Ramos (cell line): Measurements from ENCODE around the gene TOLLIP.
"Not testable (repeated sequence)": the region's sequence is repeated elsewhere in the genome, so short reads cannot be mapped to it uniquely, and the experiment has no call there.

Experiments
- in situ Hi-C: fragments of 300-500 bp; cut with MboI; formaldehyde crosslinking; loops from one replicate; pipeline ENCODE4 v1.14.3; 2022; ENCODE audit warnings: low sequenced_read_pairs; ENCODE audit not compliant: unreplicated experiment

The TOLLIP gene

DNA sequence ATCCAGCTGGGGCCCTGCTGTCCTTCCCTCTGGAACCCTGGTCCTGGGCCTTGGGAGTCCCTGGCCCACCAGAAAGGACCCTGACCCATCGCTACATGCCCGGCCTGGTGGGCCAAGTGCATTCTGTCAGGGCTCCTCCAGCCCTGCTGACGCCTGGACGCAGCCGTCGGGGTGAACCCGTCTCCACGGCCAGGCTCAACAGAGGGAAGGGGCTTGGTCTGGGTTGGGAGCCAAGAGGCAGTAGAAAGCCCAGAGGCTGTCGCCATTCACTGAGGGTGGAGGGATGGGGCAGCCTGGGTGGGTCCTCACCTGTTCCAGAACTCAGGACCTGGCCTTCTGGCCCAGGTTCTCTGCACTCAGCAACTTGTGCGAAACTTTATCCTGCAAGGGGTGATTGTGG lies 39.0 kb downstream of the TOLLIP start:
- in situ Hi-C loops = no loop called here

DNA sequence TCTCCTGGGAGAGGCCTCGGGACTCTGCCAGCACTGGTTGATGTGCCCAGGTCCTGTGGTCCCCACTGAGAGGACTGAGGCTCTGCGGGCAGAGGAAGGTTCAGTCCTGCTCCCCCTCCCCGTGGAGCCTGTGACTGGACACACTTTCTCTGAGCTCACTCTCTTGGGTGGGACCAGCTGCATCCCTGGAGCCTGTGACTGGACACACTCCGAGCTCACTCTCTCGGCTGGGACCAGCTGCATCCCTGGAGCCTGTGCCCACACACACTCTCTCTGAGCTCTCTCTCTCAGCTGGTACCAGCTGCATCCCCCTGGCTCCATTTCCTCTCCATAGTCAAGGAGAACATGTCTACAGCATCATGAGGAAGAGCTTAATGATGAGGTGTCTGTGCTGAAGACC lies 39.5 kb downstream of the TOLLIP start:
- in situ Hi-C loops = no loop called here

DNA sequence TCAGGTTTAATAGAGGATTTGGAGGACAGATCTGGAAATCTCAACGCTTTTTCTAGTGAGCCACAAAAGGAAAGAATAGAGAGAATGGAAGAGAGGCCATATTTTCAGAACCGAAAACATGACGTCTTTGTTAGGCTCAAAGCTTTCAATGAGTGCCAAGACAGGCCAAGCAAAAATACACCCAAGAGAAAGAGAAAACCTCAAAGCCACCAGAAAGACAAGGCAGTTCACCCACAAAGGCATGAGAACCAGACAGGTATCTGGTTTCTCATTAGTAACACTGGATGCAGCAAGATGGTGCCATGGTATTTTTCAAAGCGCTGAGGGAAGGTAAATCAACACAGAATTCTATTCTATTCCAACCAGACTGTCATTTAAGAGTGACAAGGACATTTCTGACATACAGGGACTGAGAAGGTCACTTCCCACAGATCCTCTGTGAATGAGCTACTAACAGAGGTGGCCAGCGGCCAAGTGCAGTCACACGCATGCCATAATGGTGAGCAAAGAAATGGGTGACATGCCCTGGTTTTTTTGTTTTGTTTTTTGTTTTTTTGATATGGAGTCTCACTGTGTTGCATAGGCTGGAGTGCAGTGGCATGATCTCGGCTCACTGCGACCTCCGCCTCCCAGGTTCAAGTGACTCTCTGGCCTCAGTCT lies 41.9 kb downstream of the TOLLIP start:
- in situ Hi-C loops = no loop called here

GRCh38 chr11:1266976-1267375 lies 42.5 kb downstream of the TOLLIP start:
- in situ Hi-C loops = not testable (repeated sequence)

DNA sequence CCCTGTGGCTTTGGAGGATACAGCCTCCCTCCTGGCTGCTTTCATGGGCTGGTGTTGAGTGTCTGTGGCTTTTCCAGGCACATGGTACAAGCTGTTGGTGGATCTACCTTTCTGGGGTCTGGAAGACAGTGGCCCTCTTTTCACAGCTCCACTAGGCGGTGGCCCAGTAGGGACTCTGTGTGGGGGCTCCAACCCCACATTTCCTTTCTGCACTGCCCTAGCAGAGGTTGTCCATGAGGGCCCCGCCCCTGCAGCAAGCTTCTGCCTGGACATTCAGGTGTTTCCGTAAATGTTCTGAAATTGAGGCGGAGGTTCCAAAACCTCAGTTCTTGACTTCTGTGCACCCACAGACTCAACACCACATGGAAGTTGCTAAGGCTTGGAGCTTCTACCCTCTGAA lies 44.0 kb downstream of the TOLLIP start:
- in situ Hi-C loops = not testable (repeated sequence)

GRCh38 chr11:1264444-1264843 lies 45.0 kb downstream of the TOLLIP start:
- in situ Hi-C loops = not testable (repeated sequence)

DNA sequence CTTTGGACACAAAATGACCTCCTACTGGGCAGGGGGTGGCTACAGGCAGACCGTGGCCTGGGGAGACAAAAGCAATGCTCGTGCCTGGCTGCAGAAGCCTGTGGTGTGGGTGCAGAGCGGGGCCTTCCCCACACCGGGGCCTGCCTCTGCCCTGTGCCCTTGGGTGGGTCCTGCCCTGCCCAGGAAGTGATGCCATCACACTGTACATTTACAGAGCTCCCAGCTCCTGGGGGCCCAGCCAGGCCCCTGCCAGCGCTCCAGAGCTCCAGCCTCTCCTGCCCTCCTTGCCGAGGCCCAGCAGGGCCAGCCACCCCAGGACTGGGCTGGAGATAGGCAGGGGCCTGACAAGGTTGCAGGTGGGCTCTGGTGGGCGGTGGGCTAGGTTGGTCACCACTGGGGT lies 46.4 kb downstream of the TOLLIP start:
- in situ Hi-C loops = no loop called here

GRCh38 chr11:1262172-1263006 lies 47.0 kb downstream of the TOLLIP start:
- in situ Hi-C loops = no loop called here

DNA sequence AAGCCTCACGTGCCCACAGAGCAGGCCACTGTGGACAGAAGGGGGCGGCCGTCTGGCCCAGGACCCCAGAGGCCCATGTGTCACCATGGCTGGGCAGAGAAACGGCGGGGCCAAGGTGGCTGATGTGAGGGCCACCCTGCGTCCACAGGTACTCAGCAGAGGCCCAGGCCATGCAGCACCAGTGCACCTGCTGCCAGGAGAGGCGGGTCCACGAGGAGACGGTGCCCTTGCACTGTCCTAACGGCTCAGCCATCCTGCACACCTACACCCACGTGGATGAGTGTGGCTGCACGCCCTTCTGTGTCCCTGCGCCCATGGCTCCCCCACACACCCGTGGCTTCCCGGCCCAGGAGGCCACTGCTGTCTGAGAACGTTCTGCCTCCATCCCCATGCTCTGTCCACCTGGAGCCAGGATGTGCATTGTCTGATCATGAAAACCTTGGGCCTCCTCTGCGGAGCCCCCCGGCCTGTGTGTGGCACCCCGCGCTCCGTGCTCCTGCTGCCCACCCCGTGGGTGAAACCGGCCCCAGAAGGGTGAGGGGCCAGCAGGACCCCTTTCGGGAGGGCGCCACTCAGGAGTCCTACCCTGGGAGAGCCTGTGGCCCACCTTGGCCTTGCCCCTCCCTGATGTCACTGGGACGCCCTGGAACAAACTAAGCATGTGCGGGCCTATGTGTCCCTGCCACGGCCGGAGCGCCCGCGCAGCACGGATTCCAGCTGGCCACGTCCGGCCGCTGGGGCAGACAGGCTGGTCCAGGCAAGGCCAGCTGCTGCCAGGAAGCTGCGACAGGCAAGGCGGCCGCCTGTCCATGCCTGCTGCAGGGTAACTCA lies 48.0 kb downstream of the TOLLIP start:
- in situ Hi-C loops = no loop called here

GRCh38 chr11:1260620-1261019 lies 48.8 kb downstream of the TOLLIP start:
- in situ Hi-C loops = no loop called here

DNA sequence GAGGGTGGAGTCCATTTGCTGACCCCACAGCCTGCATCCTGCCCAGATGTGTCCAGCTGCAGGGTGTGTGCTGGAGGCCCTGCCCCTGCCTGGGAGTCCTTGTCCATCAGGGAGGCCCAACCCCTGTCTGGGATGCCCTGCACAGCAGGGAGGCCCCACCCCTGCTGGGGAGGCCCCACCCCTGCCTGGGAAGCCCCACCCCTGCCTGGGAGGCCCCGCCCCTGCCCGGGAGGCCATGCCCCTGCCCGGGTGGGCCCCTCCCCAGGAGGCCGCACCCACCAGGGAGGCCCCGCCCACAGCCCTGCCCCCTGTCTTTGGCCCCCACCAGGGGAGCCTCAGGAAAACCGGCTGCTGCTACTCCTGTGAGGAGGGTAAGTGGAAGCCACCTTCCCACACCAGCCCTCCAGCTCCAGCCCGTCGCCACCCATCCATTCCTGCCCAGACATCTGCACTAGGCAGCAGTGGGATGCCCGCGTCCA lies 49.4 kb downstream of the TOLLIP start:
- in situ Hi-C loops = no loop called here

GRCh38 chr11:1259561-1259960 lies 49.9 kb downstream of the TOLLIP start:
- in situ Hi-C loops = no loop called here

DNA sequence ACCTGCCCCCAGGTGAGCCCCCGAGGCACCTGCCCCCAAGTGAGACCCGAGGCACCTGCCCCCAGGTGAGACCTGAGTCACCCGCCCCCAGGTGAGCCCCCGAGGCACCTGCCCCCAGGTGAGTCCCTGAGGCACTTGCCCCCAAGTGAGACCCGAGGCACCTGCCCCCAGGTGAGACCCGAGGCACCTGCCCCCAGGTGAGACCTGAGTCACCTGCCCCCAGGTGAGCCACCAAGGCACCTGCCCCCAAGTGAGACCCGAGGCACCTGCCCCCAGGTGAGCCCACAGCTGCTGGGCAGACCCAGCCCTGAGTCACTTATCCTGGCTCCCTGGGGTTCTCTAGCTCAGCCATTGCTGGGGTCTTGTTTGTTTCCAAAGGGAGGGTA lies 50.4 kb downstream of the TOLLIP start:
- in situ Hi-C loops = no loop called here

DNA sequence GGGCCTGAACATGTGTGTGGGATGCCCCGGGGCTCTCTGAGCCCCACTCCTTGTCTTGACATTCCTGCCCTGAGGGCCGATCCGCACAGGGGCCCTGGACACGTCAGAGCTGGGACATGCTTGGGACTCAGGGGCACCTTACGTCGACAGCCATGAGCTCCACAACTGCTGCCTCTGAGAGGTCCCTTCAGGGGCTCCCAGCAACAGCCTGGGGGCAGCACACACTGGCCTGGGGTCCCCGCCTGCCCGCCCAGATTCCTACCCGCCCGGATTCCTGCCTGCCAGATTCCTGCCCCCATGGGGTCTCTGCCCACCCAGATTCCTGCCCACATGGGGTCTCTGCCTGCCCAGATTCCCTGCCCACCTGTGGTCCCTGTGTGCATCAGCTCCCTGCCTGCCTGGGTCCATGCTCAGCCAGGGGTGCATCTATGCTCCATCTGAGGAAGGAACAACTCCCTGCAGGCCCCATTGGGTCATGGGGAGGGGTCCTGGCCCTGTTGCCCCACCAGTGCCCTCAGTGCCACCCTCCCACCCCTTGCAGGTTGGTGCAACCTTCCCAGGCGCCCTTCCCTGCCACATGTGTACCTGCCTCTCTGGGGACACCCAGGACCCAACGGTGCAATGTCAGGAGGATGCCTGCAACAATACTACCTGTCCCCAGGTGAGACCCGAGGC lies 50.9 kb downstream of the TOLLIP start:
- in situ Hi-C loops = no loop called here

- in situ Hi-C loops = no loop called here
Observed at GRCh38 chr11:1257916-1258315, 51.5 kb downstream of the TOLLIP start.

- in situ Hi-C loops = no loop called here
Observed at GRCh38 chr11:1257366-1257765, 52.1 kb downstream of the TOLLIP start.

DNA sequence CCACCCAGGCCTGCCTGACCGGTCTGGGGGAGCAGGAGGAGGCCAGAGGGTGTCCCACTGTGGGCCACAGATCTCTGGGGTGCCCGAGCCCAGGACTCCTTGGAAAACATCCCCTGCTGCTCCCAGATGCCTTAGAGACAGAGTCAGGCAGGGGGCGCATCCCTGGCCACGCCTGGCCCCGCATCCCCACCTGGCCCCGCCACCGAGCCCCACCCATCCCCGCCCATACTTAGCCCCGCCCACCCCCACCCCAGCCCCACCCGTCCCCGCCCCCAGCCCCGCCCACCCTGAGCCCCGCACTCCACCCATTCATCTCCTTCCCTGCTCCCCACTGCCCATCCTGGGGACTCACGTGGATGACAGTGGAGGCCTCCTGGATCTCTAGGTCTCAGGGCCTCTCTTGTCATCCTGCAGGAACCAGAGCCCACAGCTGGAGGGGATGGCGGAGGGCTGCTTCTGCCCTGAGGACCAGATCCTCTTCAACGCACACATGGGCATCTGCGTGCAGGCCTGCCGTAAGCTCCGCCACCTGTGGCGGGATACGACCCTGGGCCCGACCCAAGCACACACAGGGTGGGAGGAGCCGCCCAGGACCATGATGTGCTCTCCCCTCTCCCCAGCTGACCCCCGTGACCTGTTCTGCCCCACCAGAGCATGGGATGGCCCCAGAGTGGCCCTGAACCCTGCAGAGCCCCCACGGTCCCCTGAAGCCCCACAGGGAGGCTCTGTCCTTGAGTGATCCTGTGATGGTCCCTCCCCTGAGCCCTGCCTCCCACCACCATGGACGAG lies 53.0 kb downstream of the TOLLIP start:
- in situ Hi-C loops = no loop called here

GRCh38 chr11:1255151-1255550 lies 54.3 kb downstream of the TOLLIP start:
- in situ Hi-C loops = no loop called here

- in situ Hi-C loops = no loop called here
Observed at GRCh38 chr11:1254733-1255132, 54.7 kb downstream of the TOLLIP start.
